GM10248 (cell line): Measurements from ENCODE around the gene NAA15.
"Not testable (repeated sequence)": the region's sequence is repeated elsewhere in the genome, so short reads cannot be mapped to it uniquely, and the experiment has no call there.

Experiments used
- CTCF ChIA-PET: fragments of 300-600 bp; sonication (Branson Sonifier 250); formaldehyde crosslinking; extraction: SDS; loops from one replicate; lab custom pipeline; 2021; ENCODE audit warnings: antibody characterized with exemption; lab: Yijun Ruan, JAX
- POLR2A ChIA-PET: fragments of 350-650 bp; sonication (Branson Sonifier 250); formaldehyde crosslinking; extraction: SDS; loops from one replicate; lab custom pipeline; 2020; ENCODE audit warnings: antibody characterized with exemption; lab: Yijun Ruan, JAX
- DNase-seq: peaks from one replicate; pipeline ENCODE4 v3.0.0; 2012; ENCODE audit errors: extremely low spot score
- TF ChIP-seq, protein P1 (sequence below): IDR thresholded peaks from 2 replicates; pipeline ENCODE4 v1.5.1; 2012; ENCODE audit warnings: mild to moderate bottlenecking, low read depth; ENCODE audit errors: extremely low read depth, missing control alignments, control extremely low read depth

Gene NAA15

DNA sequence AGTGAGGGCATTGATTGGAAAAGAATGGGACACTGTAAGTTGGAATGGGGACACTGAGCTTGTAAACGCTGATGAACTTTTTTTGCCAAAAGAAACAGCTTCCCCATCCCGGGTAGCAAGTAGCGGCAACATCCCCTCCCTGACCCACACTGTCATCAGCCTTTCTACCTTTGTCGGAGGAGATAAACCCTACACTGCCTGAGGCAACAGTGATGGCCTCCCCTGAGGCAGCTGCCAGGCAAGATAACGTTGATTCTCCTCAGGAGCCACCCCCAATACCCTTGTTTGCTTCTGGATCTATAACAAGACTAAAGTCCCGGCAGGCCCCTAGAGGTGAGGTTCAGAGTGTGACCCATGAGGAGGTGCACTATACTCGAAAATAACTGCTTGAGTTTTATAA, 142.4 kb downstream of the NAA15 start:
- TF ChIP-seq, protein P1, sequence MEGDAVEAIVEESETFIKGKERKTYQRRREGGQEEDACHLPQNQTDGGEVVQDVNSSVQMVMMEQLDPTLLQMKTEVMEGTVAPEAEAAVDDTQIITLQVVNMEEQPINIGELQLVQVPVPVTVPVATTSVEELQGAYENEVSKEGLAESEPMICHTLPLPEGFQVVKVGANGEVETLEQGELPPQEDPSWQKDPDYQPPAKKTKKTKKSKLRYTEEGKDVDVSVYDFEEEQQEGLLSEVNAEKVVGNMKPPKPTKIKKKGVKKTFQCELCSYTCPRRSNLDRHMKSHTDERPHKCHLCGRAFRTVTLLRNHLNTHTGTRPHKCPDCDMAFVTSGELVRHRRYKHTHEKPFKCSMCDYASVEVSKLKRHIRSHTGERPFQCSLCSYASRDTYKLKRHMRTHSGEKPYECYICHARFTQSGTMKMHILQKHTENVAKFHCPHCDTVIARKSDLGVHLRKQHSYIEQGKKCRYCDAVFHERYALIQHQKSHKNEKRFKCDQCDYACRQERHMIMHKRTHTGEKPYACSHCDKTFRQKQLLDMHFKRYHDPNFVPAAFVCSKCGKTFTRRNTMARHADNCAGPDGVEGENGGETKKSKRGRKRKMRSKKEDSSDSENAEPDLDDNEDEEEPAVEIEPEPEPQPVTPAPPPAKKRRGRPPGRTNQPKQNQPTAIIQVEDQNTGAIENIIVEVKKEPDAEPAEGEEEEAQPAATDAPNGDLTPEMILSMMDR: no peak
- no peak for DNase-seq
- CTCF ChIA-PET: interaction anchor here (1.4 kb wide), 1 partner anchor 9 kb away, joined by 3 read pairs; no protein-coding TSS in a partner anchor
- POLR2A ChIA-PET: no interaction called here

DNA sequence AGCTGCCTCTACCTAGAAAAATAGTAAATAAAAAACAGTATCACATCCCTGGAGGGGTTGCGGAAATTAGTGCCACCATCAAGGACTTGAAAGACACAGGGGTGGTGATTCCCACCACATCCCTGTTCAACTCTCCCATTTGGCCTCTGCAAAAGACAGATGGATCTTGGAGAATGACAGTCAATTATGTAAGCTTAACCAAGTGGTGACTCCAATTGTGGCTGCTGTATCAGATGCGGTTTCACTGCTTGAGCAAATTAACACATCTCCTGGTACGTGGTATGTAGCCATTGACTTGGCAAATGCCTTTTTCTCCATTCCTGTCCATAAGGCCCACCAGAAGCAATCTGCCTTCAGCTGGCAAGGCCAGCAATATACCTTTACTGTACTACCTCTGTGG, 143.6 kb downstream of the NAA15 start:
- POLR2A ChIA-PET, DNase-seq: not testable (repeated sequence)
- CTCF ChIA-PET: interaction anchor here (1.4 kb wide), 1 partner anchor 8 kb away, joined by 3 read pairs; no protein-coding TSS in a partner anchor

DNA sequence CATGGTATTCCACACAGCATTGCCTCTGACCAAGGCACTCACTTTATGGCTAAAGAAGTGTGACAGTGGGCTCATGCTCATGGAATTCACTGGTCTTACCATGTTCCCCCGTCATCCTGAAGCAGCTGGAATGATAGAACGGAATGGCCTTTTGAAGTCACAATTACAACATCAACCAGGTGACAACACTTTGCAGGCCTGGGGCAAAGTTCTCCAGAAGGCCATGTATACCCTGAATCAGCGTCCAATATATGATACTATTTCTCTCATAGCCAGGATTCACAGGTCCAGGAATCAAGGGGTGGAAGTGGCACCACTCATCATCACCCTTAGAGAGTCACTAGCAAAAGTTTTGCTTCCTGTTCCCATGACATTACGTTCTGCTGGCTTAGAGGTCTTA, 145.8 kb downstream of the NAA15 start:
- DNase-seq, POLR2A ChIA-PET, CTCF ChIA-PET: not testable (repeated sequence)

DNA sequence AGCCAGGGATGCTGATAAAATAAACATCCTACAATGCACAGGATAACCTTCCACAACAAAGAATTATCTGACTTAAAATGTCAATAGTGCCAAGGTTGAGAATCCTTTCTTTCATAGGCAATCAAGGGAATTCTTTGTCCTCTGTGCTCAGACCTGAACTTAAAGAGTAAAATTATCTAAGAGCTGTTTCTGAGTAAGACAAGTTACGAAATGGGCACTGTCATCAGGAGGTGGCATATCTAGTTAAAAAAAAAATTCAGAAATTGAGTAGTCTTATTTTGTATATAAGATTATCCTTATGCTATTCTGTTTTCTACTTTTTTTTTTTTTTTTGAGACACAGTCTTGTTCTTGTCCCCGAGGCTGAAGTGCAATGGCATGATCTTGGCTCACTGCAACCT, 149.3 kb downstream of the NAA15 start:
- ChIA-PET POLR2A (no interaction called here), CTCF (no interaction called here)
- no peak for DNase-seq
- TF ChIP-seq, protein P1: no peak

DNA sequence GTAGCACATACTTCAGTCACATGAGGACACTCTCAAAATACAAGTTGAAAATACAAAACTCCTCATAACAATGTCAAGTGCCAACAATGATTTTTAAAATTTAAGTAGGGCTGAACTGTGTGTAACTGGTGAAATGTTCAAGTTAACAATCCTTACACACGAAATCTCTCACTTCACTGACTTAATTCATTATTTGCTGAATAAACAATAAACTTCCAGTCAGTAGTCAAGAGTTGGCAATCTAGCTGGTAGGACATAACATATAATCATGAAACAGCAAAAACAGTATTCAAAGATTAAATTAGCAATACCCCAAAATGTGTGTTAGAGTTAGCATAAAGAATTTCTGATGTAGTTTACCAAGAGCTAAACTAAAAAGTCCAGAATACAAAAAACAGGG, 150.7 kb downstream of the NAA15 start:
- ChIA-PET POLR2A (no interaction called here), CTCF (interaction anchor here (0.7 to 0.8 kb wide), 2 partner anchors 17 to 19 kb away, joined by 3 read pairs; no protein-coding TSS in a partner anchor)
- no peak for DNase-seq
- TF ChIP-seq, protein P1: no peak

DNA sequence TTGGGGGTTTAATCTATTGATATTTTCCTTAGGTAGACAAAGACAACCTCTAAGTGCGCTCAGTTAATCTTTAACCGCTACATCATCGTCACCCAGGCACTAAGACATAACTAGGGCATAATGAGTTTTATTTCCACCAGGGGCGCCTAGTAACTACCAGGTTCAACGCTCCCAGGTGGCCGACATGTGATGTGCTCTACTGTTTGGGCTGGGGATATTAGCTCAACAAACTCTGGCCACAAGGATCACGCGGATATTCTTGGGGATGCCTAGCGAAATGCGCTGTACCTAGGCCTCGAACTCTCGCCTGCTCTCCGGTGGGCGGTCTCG, 151.7 kb downstream of the NAA15 start:
- CTCF ChIA-PET: interaction anchor here (0.5 to 1.2 kb wide), 8 partner anchors 9 to 157 kb away, joined by 3 to 6 read pairs (median 3); no protein-coding TSS in a partner anchor
- peak; percentile 67 for DNase-seq
- TF ChIP-seq, protein P1: peak; percentile 44
- POLR2A ChIA-PET: interaction anchor here (0.7 kb wide), 1 partner anchor 152 kb away, joined by 3 read pairs; the partner anchor contains the start of gene NAA15

DNA sequence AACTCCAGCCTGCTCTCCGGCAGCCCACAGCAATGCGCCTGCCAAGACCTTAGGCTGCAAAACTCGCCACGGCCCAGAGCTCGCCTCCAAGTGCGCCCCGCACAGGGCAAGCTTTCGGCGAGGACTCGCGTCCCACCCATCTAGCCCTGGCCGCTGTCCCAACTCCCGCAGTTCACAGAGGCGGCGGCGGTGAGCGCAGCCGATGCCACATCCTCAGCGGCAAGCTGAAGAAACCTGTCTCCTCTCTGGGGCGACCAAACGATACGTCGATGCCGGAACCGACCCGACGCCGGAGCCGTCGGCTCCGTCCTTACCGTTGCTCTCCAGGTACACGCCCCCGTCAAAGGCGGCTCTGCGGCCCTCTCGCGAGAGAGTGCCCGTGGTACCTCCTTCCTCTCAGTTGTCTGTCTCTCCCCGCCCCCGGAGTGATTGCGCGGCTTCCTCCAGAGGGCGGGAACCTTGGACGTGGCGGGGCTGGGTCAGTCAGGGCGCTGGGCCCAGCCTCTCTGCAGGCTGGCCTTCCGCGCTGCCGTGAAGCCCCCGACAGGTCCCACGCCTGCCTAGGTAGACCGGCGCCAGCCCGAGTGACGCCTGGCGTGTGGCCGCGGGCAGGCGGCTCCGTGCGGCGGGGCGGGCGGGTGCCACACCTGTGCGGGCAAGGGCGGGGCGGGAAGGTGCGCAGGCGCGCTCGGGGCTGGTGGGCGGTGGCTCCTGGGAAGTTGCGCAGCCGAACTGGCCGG, 152.2 kb downstream of the NAA15 start:
- peak; percentile 96 for DNase-seq
- ChIA-PET POLR2A (interaction anchor here (0.7 kb wide), 1 partner anchor 153 kb away, joined by 3 read pairs; the partner anchor contains the start of gene NAA15), CTCF (interaction anchor here (0.5 to 1.2 kb wide), 8 partner anchors 9 to 158 kb away, joined by 3 to 6 read pairs (median 3); no protein-coding TSS in a partner anchor)
- TF ChIP-seq, protein P1: peak; percentile 11
